ENCODE results near the gene POU3F1.

POU3F1 gene

DNA sequence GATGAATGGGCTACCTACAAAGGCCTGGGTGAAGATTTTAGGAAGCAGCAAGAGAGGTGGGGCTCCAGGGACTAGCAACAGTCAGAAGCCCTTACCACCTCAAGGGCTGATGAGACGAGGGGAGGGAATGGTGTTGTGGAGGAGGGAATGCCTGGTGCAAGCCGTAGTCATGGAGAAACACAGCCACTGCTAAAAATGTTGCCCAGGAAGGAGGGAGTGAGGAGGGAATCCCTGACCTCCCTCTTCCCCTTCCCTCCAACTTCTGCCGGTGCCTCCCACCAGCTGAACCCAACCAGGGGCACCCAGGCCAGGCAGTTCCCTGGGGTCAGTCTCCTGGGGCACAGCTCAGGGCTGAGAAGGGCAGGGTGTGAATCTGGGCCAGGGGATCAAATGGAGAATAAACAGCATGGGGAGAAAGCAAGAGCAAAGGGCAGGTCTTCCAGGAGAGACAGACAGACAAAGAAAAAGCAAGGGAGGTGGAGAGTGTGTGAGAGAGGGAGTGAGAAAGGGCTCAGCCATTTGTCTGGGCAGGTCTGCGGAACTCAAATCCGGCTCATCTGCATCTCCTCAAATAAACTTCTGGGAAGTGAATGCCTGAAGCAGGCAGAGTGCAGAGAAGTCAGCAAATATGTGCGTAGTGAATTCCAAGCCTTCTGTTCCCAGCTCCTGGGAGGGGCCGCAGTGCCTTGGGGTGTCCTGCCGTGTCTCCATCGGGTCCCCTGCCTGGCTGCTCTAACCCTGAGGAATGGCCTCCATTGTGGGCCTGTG is 27.1 kb upstream of the POU3F1 start:
- no peak for DNase-seq (ENCODE audit: low spot score)

DNA sequence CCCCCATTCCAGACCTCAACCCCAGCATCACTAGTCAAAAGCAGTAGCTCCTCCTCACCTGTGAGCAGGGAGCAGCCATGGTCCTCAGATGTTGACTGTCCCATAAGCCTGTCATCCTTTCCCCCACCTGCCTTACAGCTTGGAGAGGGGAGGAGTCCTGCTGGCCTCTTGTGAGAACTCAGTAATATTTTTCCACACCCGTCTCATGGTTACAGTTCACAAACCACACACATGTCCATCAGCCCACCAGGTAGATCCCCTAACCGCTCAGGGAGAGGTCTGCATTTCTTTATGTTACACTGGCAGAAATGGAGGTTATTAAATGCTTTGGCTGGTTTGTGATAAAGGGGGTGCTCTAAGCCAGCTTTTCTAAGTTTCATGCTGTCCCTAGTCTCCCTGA is 26.3 kb upstream of the POU3F1 start:
- DNase-seq (ENCODE audit: low spot score), result no peak

DNA sequence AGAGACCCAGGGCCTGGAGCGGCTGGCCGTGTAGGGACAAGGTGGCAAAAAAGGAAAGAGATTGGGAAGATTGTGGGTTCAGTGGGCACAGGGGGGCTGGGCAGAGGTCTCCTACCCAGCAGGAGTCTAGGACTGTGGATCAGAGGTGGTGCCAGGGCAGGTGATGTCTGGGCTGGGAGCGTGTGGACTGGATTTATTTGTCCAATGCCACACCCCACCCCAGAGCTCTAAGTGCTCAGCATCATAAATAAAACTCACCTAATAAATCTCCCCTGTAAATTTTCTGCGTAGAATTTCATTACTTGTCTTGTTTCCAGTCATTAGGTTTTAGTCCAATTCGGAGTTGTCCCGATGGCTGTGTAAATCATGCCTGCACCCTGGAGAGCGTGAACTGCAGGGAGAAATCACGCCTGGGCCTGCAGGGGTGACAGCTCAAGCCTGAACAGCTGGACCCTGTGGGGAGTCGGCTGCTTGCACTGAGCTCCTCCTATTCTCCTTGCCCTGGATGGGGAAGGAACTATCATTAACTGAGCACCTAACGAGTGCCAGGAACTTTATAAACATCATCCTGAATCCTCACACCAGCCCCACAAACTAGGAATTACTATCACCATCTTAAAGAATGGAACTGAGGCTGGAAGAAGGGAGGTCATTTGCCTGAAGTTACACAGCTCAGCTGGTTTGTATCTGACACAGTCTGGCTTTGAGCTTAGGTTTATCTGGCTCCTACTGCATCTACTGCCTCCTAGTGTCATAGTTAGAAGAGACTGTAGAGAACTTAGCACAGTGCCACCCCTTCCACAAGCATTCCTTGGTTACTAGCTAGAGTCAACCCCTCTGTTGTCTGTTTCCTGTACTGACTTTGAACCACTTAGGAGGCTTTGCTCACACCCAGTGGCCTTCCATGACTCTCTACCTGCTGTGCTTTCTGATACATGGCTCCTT is 25.0 kb upstream of the POU3F1 start:
- DNase-seq (ENCODE audit: low spot score), result no peak

DNA sequence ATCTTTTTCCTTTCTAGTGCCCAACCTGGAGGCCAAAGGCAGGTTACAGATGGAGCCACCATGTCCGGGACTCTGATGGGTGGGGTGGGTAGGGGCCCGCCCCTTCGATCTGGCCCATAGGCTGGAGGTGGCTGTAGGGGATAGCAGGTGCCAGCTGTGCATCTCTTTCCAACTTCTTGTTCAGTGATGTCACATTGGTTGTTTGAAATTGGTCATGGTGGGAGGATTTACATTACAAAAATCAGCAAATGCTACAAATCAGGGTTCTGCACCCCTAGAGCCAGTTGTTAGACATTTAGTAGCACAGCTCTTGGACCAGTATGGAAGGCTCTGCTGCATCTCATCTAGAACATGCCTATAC is 22.4 kb upstream of the POU3F1 start:
- no peak for DNase-seq (ENCODE audit: low spot score)

DNA sequence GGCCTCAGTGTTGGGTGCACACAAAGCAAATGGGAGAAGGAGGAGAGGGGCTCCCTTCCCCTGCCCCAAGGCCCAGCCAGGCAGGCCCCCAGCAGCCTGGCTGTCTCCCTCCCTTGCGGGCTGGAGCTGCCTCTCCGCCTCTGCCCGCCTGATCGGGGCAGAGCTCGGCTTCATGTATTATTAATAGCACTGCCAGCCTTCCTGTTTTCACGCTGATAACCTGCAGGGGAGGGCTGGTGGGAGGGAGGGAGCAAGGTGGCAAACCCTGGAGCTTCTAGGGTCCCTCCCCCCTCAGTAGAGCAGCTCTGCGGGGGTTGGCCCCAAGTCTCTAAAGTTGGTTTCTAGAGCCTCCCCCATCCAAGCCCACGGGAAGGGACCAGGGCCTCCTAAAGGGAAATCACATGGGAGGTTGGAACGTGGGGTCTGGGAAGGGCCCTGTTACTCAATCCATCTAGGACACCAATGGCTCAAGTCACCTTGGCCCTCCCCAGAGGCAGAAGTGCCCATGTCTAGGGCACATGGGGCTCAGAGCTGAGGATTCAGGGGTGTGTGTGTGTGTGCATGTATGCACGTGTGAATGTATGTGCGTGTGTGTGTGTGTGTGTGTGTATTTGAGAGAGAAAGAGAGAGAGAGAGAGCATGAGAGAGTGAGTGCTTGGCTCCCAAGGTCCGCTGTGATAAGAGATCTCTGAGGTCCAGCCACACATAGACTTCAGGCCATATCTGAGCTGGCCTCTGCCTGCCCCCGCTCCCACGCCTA is 21.8 kb upstream of the POU3F1 start:
- no peak for DNase-seq (ENCODE audit: low spot score)

DNA sequence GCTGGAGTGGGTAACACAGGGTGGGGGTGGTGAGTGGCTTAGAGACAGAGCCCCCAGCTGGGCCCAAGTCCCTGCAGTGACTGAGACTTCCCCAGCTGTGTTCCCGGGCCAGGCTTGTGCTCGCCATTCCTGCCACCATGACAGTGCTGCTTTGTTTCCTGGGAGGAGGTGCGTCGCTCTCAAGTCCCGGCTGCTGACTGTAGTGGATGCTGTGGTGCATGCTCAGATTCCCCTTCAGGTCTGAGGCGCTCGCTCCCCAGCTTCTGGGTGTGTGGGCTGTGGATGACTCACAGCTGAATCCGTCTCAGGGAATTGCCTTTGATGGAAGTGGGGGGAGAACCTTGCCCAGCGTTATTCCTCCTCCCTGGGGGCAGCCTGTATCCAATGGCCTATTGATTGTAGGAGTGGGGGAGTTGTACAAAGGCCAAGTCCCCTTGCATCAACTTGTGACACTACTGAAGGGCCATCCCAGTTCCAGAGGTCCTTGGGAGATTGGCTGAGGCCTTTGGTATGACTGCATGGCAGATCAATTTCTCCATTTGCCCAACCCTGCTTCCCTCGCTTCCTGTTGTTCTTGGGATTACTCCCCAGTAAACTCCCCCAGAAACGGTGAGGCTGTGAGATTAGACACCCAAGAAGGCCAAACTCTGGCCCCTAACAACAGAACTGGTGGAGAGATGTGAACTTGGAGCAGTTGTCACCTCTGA is 17.8 kb upstream of the POU3F1 start:
- no peak for DNase-seq (ENCODE audit: low spot score)

DNA sequence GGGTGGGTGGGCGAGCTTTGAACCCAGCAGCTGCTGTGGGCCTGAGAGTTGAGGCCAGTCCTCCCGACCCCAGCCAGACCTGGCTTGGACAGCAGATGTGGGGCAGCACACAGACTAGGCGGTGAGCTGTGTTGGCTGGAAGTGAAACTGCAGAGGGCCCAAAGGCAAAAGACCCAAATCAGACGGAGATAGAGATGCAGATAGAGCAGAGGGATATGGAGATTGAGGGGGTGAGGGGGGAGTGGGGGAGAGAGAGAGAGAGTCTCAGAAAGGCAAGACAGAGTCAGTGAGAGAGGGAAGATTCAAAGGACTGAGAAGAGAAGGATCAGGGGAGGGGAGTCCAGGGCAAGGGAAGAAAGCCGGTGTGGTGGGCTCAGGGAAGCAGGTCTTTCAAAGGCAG is 17.0 kb upstream of the POU3F1 start:
- DNase-seq (ENCODE audit: low spot score), result no peak

DNA sequence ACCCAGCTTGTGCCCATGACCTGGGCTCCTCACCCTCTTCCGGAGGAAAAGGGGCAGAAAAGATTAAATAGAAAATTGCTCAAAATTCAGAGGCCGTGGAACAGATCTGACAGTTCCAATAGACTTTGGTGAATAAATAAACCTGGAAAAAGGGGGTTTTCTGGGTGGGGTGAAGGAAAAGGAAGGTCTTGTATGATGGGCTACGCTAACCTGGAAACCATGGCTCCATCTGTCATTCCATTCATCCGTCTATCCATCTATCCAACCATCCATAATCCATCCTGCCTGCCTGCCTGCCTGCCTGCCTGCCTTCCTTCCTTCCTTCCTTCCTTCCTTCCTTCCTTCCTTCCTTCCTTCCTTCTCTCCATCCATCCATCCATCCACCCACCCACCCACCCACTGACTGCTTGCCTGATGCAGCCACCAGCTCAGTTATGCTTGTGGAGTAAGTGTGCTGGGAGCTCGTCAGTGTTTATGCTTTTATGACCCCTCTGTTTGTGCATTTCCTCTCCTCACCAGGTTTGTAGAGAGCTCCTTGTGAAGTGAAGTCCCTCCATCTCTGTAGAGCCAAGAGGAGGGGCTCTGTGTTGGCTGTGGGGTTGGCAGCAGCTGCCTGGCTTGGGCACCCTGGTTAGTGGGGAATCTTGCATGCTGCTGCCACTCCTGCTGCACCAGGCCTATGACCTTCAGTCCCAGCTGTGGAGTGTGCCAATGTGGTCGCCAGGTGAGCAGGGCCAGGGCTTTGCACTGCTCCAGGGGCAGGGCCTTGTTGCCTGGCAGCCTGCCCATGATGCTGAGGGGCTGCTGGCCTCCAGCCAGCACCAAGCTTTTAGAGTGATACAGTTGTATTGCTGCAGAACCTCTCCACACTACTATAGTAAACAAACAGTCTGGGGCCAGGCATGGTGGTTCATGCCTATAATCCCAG is 16.0 kb upstream of the POU3F1 start:
- DNase-seq (ENCODE audit: low spot score), result no peak

DNA sequence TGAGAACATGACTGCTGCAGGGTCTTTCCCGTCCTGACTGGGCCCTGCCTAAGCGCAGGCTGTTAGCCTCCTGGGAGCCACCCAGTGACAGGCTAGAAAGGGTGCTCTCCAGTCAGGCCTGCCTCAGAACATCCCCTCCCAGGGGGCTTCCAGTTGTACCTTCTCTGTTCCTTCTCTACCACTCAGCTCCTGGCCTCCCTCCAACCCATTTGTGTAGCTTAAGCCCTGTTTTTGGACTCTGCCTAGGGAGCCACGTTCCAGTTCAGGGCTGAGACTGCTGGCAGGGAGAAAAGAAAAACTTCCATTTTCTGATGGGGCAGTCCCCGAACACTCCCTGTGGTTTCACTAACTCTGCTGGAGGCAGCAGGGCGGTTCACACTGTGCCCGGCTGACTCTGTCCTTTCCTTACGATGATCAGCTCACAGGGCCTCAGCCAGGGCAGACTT is 15.3 kb upstream of the POU3F1 start:
- DNase-seq (ENCODE audit: low spot score), result no peak

DNA sequence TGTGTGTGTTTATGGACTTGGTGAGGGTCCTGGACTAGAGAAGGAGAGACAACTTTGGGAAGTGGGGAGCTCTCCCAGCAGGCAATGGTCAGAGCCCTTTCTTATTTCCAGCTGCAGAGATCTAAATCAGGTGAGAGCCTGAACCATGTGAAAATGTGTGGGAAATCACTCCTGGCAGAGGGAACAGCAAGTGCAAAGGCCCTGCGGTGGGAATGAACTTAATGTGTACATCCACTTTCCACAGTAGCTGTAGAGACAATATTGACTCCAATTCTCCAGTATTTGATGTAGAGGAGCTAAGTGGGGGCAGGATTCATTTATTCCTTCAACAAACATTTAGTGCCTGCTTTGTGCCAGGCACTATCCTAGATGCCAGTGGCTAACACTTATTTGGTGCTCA is 14.7 kb upstream of the POU3F1 start:
- no peak for DNase-seq (ENCODE audit: low spot score)

DNA sequence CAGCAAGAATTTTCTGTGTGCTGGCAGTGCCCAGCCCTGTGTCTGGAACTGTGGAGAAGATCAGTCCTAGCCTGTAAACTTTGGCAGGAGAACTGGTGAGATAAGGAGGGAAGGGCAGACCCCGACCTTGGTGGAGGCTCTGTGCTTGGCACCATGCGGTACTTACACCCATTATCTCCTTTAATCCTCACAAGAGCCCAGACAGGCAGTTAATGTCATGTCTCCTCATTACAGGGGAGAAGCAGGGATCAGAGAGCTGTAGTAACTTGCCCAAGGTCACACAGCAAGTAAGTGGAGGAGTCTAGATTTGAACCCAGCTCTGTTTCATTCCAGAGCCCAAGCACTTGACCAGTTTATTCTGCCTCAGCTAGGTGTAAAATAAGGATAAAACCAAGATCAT is 13.9 kb upstream of the POU3F1 start:
- DNase-seq (ENCODE audit: low spot score), result no peak

DNA sequence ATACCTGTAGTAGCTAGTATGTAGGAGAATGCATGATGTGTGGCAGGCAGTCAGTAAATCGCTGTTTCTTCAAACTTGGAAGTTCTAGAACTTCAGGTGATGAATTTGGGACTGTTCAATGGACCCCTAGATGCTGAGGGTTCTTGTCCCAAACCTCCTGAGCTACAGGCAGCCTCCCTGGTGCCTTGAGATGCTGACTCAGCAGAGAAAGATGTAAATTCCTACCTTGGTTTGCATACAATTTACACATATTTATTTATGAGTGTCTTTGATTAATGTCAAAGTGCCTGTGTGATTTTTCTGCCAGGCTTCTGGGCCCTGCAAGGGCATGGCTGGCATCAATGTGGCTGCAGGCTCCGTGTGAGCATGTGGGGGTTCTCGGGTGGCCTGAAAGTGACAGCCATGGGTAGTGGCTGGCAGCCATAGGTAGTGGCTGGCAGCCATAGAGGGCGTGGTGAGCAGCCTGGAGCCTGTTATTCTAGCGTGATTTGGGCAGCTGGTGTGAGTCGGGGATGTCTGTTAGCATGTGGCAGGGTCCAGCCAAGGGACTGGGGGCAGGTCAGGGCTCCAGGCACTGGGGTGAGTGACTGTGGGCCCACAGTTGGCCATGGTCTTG is 13.2 kb upstream of the POU3F1 start:
- DNase-seq (ENCODE audit: low spot score), result no peak

DNA sequence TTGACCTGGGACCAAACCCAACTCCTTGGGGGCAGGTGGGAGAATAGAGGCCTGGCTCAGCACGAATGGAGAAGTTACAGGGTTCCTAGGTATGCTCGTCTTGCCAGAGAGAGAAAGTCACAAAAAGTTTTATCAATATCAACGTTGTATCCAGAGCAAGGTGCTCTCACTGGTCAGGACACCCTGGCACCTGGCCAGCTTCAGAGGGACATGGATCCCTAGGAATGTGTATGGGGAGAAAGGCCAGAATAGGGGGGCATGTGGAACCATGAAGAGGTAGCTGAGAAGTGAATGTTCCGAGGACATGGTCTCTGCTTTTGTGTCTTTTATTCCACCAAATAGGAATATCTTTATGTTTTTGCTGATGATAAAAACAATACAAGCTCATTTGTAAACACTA is 9.4 kb upstream of the POU3F1 start:
- no peak for DNase-seq (ENCODE audit: low spot score)

DNA sequence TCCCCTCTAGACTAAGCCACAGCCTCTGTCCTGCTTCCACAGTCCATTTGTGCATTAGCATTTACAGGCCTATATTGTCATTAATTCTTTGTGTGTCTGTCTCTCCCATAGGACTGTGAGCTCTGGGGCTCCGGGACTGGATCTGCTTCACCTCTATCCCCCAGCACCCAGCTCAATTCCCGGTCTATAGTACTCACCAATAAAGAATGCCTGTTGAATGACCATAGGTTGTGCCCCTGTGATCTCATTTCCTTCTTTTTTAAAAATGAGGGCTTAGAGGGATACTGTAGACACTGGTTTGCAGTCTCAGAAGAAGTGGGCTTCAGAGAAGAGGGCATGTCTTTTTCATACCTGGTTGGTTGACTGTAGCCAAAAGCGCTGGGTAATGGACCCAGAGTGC is 8.8 kb upstream of the POU3F1 start:
- DNase-seq (ENCODE audit: low spot score), result no peak

DNA sequence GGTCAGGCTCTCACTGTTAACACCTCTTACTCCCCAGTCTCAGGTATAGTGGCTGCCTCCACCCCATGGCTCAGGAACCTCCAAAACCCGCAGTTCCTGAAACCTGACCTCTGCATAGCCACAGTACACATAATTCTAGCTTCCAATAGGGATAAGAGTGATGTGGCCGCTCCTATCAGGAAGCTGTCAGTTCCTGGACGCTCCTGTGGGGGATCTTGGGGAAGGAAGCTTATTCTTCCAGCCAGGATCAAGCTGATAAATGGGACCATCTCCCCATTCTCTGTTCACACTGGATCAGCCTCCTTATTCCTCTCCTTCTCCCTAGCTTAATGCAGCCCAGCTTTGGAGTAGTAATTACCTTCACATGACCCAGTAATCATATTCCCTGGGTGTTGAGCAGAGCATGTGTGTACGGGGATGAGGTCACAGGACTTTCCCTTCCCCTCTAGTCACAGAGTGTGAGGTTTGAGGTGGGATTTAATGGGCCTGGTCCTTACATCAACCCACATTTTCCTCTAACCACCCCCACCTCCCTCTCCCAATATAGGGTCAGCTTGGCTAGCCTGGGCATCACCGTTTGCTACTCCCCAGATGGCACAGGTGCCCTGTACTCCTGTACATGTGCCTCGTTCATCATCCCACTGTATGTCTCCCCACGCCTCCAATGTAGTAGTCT is 7.0 kb upstream of the POU3F1 start:
- DNase-seq (ENCODE audit: low spot score), result no peak

DNA sequence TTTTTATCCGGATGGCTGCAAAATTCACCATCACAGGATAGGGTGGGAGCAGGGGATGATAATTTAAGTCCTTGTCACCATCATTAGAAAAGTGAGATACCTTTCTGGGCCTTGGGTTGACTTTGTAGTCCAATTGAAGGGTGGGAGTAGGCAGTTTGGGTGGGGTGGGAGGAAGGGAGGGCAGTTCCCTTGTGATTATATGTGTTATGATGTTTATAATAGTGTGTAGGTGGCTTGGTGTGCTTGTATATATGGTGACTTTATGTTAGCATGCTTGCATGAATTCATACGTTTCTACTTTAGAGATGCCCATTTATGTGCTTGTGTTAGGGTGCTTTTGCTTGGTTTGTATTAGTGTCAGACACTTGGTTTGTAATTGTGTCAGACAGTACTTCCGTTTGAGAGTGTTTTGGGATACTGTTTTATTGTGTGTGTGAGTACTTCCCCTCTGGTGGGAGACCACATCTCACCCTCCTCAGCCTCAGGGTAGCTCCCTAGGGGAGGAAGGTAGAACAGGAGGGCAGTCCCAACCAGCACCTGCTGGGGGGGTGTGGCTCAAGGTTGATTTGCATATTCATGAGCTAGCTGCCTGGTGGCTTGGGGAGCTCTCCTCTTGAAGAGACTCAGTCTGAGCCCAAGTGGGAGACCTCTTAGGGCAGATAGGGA is 6.3 kb upstream of the POU3F1 start:
- no peak for DNase-seq (ENCODE audit: low spot score)

DNA sequence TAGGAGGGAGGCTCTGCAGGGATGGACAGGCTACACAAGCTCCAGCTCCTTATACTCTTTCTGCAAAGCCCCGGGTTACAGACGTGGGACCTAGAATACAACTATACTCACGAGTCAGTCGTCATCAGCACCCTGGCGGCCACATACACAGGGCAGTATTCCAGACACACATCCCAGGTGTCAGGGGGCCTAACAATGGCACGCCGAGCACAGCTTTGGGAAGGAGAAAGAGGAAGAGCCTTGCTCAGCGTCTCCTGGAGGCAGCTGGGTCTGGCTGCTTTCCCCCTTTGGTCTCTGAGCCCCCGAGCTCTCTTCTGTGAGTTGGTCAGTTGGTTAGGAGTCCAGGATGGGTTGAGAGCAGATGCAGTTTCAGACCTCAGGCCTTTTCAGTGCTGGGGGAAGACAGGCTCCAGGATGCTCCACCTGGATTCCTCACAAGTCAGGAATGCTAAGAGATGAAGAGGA is 4.5 kb upstream of the POU3F1 start:
- no peak for DNase-seq (ENCODE audit: low spot score)

DNA sequence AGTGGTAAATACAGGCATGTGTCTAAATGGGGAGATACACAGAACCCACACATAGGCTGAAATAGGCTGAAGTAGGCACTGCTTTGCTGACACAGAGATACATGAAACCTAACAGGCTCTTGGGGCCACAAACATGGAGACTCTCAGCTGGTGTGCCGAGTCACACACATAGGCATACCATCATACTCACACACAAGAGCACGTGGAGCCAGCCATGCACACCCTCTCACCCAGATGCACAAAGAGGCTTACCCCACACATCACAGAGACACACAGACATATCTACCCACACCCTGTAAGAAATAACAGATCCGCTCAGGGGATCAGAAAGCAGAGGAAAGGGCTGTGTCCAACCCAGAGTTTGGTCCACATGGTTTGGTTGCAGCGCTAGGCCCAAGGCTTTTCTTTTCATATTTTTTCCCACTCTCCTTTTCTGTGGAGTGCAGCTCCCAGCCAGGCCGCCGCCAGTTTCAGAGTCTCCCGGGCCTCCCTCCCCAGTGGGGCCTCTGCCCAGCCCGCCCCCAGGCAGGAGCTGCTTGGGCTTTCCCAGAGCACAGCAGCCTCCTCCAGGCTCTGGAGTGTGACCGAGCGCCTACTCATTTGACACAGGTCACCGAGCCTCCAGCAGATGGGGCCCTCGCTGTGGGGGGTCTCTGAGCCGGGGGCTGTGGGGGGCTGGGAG is 3.9 kb upstream of the POU3F1 start:
- DNase-seq (ENCODE audit: low spot score), result no peak
